ENCODE data around the gene KCNH1. TPM values are rescaled to one million over a fixed set of nuclear protein-coding genes. Genes with fewer than 3 reads are reported as not detected.

The KCNH1 gene
- total and polyA plus RNA-seq, 5 donors from 2014 or later, result not detected

- H3K36me3 Mint-ChIP-seq, result no peaks in the 10 kb centered on the region
- H3K9me3 ChIP-seq (ENCODE audit: control insufficient read depth in 2 of 2, low read length in 2 of 2), result no peaks in the 10 kb centered on the region
Observed at GRCh38 chr1:210801501-210801900, 332.4 kb downstream of the KCNH1 start.

GRCh38 chr1:210800756-210801155, 333.2 kb downstream of the KCNH1 start:
- no peaks in the 10 kb centered on the region for H3K4me1 ChIP-seq (ENCODE audit: control insufficient read depth, insufficient read depth, low read length, poor library complexity, severe bottlenecking)
- no peak overlapping the region for H3K27ac ChIP-seq (ENCODE audit: insufficient read depth, low read length, poor library complexity, severe bottlenecking)
- DNase-seq, result no peak
- H3K27me3 ChIP-seq (ENCODE audit: control insufficient read depth, insufficient read depth, low read length), result peaks cover 1% of the 10 kb centered on the region
- Mint-ChIP-seq H3K27ac (no peak overlapping the region), H3K4me3 (no peak overlapping the region), H3K9me3 (peaks cover 0 to 3% (median 0%) of the 10 kb centered on the region in 7 donors), H3K27me3 (no peaks in the 10 kb centered on the region), H3K4me1 (no peaks in the 10 kb centered on the region), H3K36me3 (no peaks in the 10 kb centered on the region)
- H3K4me3 ChIP-seq (ENCODE audit: low read depth, low read length), result no peak overlapping the region
- ATAC-seq (ENCODE audit: low read depth in 2 of 2), result no peak
- no peaks in the 10 kb centered on the region for H3K9me3 ChIP-seq (ENCODE audit: control insufficient read depth in 2 of 2, low read length in 2 of 2)
- H3K36me3 ChIP-seq (ENCODE audit: control insufficient read depth, insufficient read depth, low read length), result no peaks in the 10 kb centered on the region

More at GRCh38 chr1:210801501-210801900, 332.4 kb downstream of the KCNH1 start:
- Histone ChIP-seq H3K27me3 (ENCODE audit: control insufficient read depth, insufficient read depth, low read length) (peaks cover 1% of the 10 kb centered on the region), H3K27ac (ENCODE audit: insufficient read depth, low read length, poor library complexity, severe bottlenecking) (no peak overlapping the region), H3K4me1 (ENCODE audit: control insufficient read depth, insufficient read depth, low read length, poor library complexity, severe bottlenecking) (no peaks in the 10 kb centered on the region), H3K36me3 (ENCODE audit: control insufficient read depth, insufficient read depth, low read length) (no peaks in the 10 kb centered on the region), H3K4me3 (ENCODE audit: low read depth, low read length) (no peak overlapping the region)
- H3K9me3 Mint-ChIP-seq, result peaks cover 0 to 3% (median 0%) of the 10 kb centered on the region in 7 donors
- H3K4me1 Mint-ChIP-seq, result no peaks in the 10 kb centered on the region
- ATAC-seq (ENCODE audit: low read depth in 2 of 2), result no peak
- H3K27ac Mint-ChIP-seq, result no peak overlapping the region
- no peak overlapping the region for H3K4me3 Mint-ChIP-seq
- DNase-seq, result no peak
- H3K27me3 Mint-ChIP-seq, result no peaks in the 10 kb centered on the region

- H3K4me1 Mint-ChIP-seq, result no peaks in the 10 kb centered on the region
- DNase-seq, result no peak
- no peak overlapping the region for H3K4me3 Mint-ChIP-seq
- no peak overlapping the region for H3K27ac Mint-ChIP-seq
- H3K36me3 Mint-ChIP-seq, result no peaks in the 10 kb centered on the region
- no peaks in the 10 kb centered on the region for H3K27me3 Mint-ChIP-seq
- Histone ChIP-seq H3K27ac (ENCODE audit: insufficient read depth, low read length, poor library complexity, severe bottlenecking) (no peak overlapping the region), H3K27me3 (ENCODE audit: control insufficient read depth, insufficient read depth, low read length) (peaks cover 1% of the 10 kb centered on the region), H3K9me3 (ENCODE audit: control insufficient read depth in 2 of 2, low read length in 2 of 2) (no peaks in the 10 kb centered on the region), H3K36me3 (ENCODE audit: control insufficient read depth, insufficient read depth, low read length) (no peaks in the 10 kb centered on the region), H3K4me3 (ENCODE audit: low read depth, low read length) (no peak overlapping the region), H3K4me1 (ENCODE audit: control insufficient read depth, insufficient read depth, low read length, poor library complexity, severe bottlenecking) (no peaks in the 10 kb centered on the region)
- peaks cover 0 to 3% (median 0%) of the 10 kb centered on the region in 7 donors for H3K9me3 Mint-ChIP-seq
- ATAC-seq (ENCODE audit: low read depth in 2 of 2), result no peak
Observed at GRCh38 chr1:210800301-210800700, 333.6 kb downstream of the KCNH1 start.

- Histone ChIP-seq H3K9me3 (ENCODE audit: control insufficient read depth in 2 of 2, low read length in 2 of 2) (no peaks in the 10 kb centered on the region), H3K27me3 (ENCODE audit: control insufficient read depth, insufficient read depth, low read length) (no peaks in the 10 kb centered on the region), H3K4me3 (ENCODE audit: low read depth, low read length) (no peak overlapping the region), H3K4me1 (ENCODE audit: control insufficient read depth, insufficient read depth, low read length, poor library complexity, severe bottlenecking) (no peaks in the 10 kb centered on the region), H3K27ac (ENCODE audit: insufficient read depth, low read length, poor library complexity, severe bottlenecking) (no peak overlapping the region), H3K36me3 (ENCODE audit: control insufficient read depth, insufficient read depth, low read length) (no peaks in the 10 kb centered on the region)
- Mint-ChIP-seq H3K27ac (no peak overlapping the region), H3K4me3 (no peak overlapping the region), H3K27me3 (no peaks in the 10 kb centered on the region), H3K36me3 (no peaks in the 10 kb centered on the region), H3K9me3 (peaks cover 0 to 1% (median 0%) of the 10 kb centered on the region in 7 donors), H3K4me1 (no peaks in the 10 kb centered on the region)
- ATAC-seq (ENCODE audit: low read depth in 2 of 2) (no peak), DNase-seq (no peak)
Observed at GRCh38 chr1:210797422-210797821, 336.5 kb downstream of the KCNH1 start.

- H3K4me3 ChIP-seq (ENCODE audit: low read depth, low read length), result no peak overlapping the region
- H3K27ac Mint-ChIP-seq, result no peak overlapping the region
- H3K9me3 ChIP-seq (ENCODE audit: control insufficient read depth in 2 of 2, low read length in 2 of 2), result no peaks in the 10 kb centered on the region
- no peaks in the 10 kb centered on the region for H3K36me3 ChIP-seq (ENCODE audit: control insufficient read depth, insufficient read depth, low read length)
- no peaks in the 10 kb centered on the region for H3K27me3 ChIP-seq (ENCODE audit: control insufficient read depth, insufficient read depth, low read length)
- DNase-seq, result no peak
- H3K27me3 Mint-ChIP-seq, result no peaks in the 10 kb centered on the region
- no peak for ATAC-seq (ENCODE audit: low read depth in 2 of 2)
- H3K9me3 Mint-ChIP-seq, result peaks cover 0 to 2% (median 0%) of the 10 kb centered on the region in 7 donors
- H3K4me3 Mint-ChIP-seq, result no peak overlapping the region
- no peak overlapping the region for H3K27ac ChIP-seq (ENCODE audit: insufficient read depth, low read length, poor library complexity, severe bottlenecking)
- no peaks in the 10 kb centered on the region for H3K36me3 Mint-ChIP-seq
- no peaks in the 10 kb centered on the region for H3K4me1 Mint-ChIP-seq
- no peaks in the 10 kb centered on the region for H3K4me1 ChIP-seq (ENCODE audit: control insufficient read depth, insufficient read depth, low read length, poor library complexity, severe bottlenecking)
Observed at GRCh38 chr1:210796421-210796820, 337.5 kb downstream of the KCNH1 start.

GRCh38 chr1:210794445-210794844, 339.5 kb downstream of the KCNH1 start:
- H3K4me3 Mint-ChIP-seq, result no peak overlapping the region
- DNase-seq (no peak), ATAC-seq (ENCODE audit: low read depth in 2 of 2) (no peak)
- Histone ChIP-seq H3K27me3 (ENCODE audit: control insufficient read depth, insufficient read depth, low read length) (no peaks in the 10 kb centered on the region), H3K36me3 (ENCODE audit: control insufficient read depth, insufficient read depth, low read length) (no peaks in the 10 kb centered on the region), H3K9me3 (ENCODE audit: control insufficient read depth in 2 of 2, low read length in 2 of 2) (no peaks in the 10 kb centered on the region), H3K4me1 (ENCODE audit: control insufficient read depth, insufficient read depth, low read length, poor library complexity, severe bottlenecking) (no peaks in the 10 kb centered on the region), H3K4me3 (ENCODE audit: low read depth, low read length) (no peak overlapping the region), H3K27ac (ENCODE audit: insufficient read depth, low read length, poor library complexity, severe bottlenecking) (no peak overlapping the region)
- no peaks in the 10 kb centered on the region for H3K36me3 Mint-ChIP-seq
- no peaks in the 10 kb centered on the region for H3K27me3 Mint-ChIP-seq
- H3K27ac Mint-ChIP-seq, result no peak overlapping the region
- peaks cover 0 to 2% (median 0%) of the 10 kb centered on the region in 7 donors for H3K9me3 Mint-ChIP-seq
- H3K4me1 Mint-ChIP-seq, result peaks cover 0 to 2% (median 0%) of the 10 kb centered on the region in 4 donors

- H3K4me3 ChIP-seq (ENCODE audit: low read depth, low read length), result no peak overlapping the region
- Mint-ChIP-seq H3K4me3 (no peak overlapping the region), H3K4me1 (peaks cover 0 to 2% (median 0%) of the 10 kb centered on the region in 4 donors), H3K27me3 (peaks cover 5% of the 10 kb centered on the region), H3K36me3 (no peaks in the 10 kb centered on the region), H3K9me3 (peaks cover 0 to 2% (median 0%) of the 10 kb centered on the region in 7 donors), H3K27ac (no peak overlapping the region)
- H3K9me3 ChIP-seq (ENCODE audit: control insufficient read depth in 2 of 2, low read length in 2 of 2), result no peaks in the 10 kb centered on the region
- H3K4me1 ChIP-seq (ENCODE audit: control insufficient read depth, insufficient read depth, low read length, poor library complexity, severe bottlenecking), result no peaks in the 10 kb centered on the region
- H3K27ac ChIP-seq (ENCODE audit: insufficient read depth, low read length, poor library complexity, severe bottlenecking), result no peak overlapping the region
- ATAC-seq (ENCODE audit: low read depth in 2 of 2) (no peak), DNase-seq (no peak)
- no peaks in the 10 kb centered on the region for H3K36me3 ChIP-seq (ENCODE audit: control insufficient read depth, insufficient read depth, low read length)
- no peaks in the 10 kb centered on the region for H3K27me3 ChIP-seq (ENCODE audit: control insufficient read depth, insufficient read depth, low read length)
Observed at GRCh38 chr1:210792250-210793102, 341.5 kb downstream of the KCNH1 start.

- H3K4me3 ChIP-seq (ENCODE audit: low read depth, low read length), result no peak overlapping the region
- ATAC-seq (ENCODE audit: low read depth in 2 of 2), result no peak
- H3K4me3 Mint-ChIP-seq, result no peak overlapping the region
- H3K9me3 Mint-ChIP-seq, result peaks cover 0 to 2% (median 0%) of the 10 kb centered on the region in 7 donors
- H3K9me3 ChIP-seq (ENCODE audit: control insufficient read depth in 2 of 2, low read length in 2 of 2), result no peaks in the 10 kb centered on the region
- H3K4me1 Mint-ChIP-seq, result peaks cover 0 to 2% (median 0%) of the 10 kb centered on the region in 4 donors
- peaks cover 5% of the 10 kb centered on the region for H3K27me3 Mint-ChIP-seq
- DNase-seq, result peak in 1 of 3 donors; percentile 11
- no peaks in the 10 kb centered on the region for H3K4me1 ChIP-seq (ENCODE audit: control insufficient read depth, insufficient read depth, low read length, poor library complexity, severe bottlenecking)
- H3K27ac Mint-ChIP-seq, result no peak overlapping the region
- no peaks in the 10 kb centered on the region for H3K36me3 ChIP-seq (ENCODE audit: control insufficient read depth, insufficient read depth, low read length)
- H3K27me3 ChIP-seq (ENCODE audit: control insufficient read depth, insufficient read depth, low read length), result no peaks in the 10 kb centered on the region
- H3K36me3 Mint-ChIP-seq, result no peaks in the 10 kb centered on the region
- H3K27ac ChIP-seq (ENCODE audit: insufficient read depth, low read length, poor library complexity, severe bottlenecking), result no peak overlapping the region
Observed at GRCh38 chr1:210790196-210790595, 343.8 kb downstream of the KCNH1 start.

Measured in CD4-positive, CD25-positive, alpha-beta regulatory T cell (primary cell).